ENCODE data around the gene ANKRD11. TPM values are rescaled to one million over a fixed set of nuclear protein-coding genes. Genes with fewer than 3 reads are reported as not detected.
A peak's percentile ranks its signal among the peaks of the same experiment; 100 is the strongest.
"Not testable (repeated sequence)": the region's sequence is repeated elsewhere in the genome, so short reads cannot be mapped to it uniquely, and the experiment has no call there.

Gene ANKRD11
- total RNA-seq, 1 experiment from 2014 or later: 47.1 TPM

- DNase-seq (ENCODE audit: low read depth): no peak
Observed at GRCh38 chr16:89331371-89332109, 158.8 kb downstream of the ANKRD11 start.

GRCh38 chr16:89330177-89330856 is 160.0 kb downstream of the ANKRD11 start:
- peak; percentile 89 for DNase-seq (ENCODE audit: low read depth)

- DNase-seq (ENCODE audit: low read depth): not testable (repeated sequence)
Observed at GRCh38 chr16:89329830-89330176, 160.6 kb downstream of the ANKRD11 start.

- DNase-seq (ENCODE audit: low read depth): not testable (repeated sequence)
Observed at GRCh38 chr16:89328412-89329400, 161.7 kb downstream of the ANKRD11 start.

GRCh38 chr16:89326721-89327120 is 163.6 kb downstream of the ANKRD11 start:
- DNase-seq (ENCODE audit: low read depth): no peak

DNA sequence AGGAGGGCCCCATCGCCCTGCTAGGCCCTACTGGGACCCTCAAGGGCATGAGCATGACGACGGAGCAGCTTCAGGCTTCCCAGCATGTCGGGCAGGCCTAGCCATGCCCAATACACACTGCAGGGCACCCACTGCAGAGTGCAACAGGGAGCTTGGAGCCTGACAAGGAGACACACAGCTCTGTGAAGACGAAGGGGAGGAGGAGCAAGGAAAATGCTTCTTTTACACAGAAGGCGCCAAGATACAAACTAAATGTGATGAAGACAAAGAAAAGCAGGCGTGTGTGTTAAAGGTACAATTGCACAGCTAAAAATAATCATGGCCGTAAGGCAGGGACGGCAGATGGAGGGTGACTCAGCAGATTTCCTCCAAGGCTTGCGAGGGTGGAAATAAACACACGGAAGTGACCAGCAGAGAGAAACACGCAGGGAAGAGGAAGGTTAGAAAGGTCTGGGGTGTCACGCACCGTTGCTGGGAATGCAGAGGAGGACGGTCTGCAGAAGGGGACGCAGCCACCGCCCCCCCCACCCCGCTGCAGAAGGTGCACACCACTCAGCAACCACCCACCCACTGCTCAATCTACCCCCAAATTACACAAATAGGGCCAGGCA is 164.4 kb downstream of the ANKRD11 start:
- DNase-seq (ENCODE audit: low read depth): peak; percentile 83

DNA sequence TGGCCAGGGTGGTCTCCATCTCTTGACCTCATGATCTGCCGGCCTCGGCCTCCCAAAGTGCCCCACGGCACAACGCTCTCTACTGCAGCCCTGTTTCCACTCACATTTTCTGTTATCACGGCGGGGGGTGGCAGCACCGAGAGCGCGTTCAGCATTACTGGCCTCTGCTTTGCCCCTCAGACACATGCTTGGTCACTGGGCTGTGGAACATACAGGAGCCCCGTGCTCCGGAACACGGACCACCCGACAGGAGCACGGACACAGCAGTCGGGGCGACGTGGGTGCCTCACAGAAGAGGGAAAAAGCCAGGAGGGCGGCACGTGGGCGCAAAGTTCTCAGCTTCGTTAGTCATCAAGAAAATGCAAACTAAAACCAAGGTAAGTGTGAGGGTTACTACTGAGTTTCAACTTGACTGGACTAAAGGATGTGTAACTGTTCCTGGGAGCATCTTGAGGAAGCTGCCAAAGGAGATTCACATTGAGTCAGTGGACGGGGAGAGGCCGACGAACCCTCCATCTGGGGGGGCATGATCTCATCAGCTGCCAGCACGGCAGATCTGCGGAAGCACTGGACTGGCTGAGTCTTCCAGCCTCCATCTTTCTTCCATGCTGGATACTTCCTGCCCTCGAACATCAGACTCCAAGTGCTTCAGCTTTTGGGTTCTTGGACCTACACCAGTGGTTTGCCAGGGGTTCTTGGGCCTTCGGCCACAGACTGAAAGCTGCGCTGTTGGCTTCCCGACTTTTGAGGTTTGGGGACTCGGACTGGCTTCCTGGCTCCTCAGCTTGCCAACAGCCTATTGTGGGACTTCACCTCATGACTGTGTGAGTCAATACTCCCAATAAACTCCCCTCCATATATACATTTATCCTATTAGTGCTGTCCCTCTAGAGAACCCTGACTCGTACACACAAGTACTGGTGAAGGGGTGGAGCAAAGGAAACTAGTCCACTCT is 166.0 kb downstream of the ANKRD11 start:
- peak; percentile 95 for DNase-seq (ENCODE audit: low read depth)

DNA sequence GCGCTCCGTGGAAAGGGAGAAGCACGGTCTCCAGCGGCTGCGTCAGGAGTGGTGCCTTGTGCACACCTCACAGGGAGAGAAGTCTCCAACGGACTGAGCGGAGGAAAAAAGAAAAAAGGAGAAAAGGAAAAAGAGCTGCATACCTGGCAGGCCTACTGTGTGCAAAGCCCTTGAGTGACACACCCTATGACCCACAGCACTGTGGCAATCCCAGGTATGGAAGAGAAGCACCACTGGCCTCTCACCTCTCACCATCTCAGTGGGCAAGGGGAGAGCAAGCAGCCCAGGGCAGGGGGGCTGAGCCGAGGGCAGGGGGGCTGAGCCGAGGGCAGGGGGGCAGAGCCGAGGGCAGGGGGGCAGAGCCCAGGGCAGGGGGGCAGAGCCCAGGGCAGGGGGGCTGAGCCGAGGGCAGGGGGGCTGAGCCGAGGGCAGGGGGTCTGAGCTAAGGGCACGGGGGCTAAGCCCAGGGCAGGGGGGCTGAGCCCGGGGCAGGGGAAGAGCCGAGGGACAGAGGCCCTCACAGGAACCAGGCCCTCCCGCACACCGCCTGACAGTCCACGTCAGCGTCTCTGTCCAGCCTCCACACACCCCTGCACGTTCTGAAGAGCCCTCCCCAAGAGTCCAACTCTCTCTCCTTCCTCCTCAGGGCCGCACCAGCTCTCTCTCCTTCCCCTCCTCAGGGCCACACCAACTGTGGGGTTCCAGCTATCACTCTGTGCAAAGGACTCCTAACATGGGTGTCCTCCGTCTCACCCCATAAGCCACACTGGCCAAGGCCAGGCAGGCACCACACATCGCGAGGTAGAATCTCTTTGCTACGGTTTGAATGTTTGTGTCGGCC is 167.0 kb downstream of the ANKRD11 start:
- DNase-seq (ENCODE audit: low read depth): no peak

DNA sequence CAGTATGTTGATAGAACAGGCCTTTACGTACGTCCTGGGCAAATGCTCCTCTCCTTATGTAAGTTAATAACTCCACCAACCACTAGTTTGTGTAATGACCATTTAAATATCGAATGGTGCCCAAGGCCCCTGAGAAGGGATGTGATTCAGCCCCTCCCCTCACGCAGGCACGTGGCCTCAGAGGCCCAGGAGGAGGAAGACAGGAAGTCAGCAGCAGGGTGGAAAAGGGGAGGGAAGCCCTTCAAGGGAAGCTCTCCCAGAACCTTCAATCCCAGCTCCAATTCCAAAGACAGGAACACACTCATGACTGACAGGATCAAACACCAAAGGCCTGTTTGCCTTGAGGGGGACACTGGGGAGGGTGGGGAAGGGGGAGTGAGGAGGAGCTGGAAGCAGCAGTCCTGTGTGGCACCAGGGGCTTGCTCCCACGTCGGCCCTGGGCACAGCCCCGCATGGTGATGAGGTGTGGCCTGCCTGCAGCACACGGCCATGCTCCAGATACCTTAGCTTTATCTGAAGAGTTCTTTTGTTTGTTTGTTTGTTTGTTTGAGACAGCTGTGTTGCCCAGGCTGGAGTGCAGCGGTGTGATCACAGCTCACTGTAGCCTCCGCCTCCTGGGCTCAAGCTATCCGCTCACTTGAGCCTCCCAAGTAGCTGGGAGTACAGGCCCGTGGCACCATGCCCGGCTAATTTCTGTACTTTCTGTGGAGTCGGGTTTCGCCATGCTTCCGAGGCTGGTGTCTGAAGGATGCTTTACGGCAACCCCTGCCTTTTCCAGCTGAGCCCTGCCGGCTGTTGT is 167.8 kb downstream of the ANKRD11 start:
- peak; percentile 78 for DNase-seq (ENCODE audit: low read depth)

- DNase-seq (ENCODE audit: low read depth): peak; percentile 70
Observed at GRCh38 chr16:89320782-89321501, 169.4 kb downstream of the ANKRD11 start.

DNA sequence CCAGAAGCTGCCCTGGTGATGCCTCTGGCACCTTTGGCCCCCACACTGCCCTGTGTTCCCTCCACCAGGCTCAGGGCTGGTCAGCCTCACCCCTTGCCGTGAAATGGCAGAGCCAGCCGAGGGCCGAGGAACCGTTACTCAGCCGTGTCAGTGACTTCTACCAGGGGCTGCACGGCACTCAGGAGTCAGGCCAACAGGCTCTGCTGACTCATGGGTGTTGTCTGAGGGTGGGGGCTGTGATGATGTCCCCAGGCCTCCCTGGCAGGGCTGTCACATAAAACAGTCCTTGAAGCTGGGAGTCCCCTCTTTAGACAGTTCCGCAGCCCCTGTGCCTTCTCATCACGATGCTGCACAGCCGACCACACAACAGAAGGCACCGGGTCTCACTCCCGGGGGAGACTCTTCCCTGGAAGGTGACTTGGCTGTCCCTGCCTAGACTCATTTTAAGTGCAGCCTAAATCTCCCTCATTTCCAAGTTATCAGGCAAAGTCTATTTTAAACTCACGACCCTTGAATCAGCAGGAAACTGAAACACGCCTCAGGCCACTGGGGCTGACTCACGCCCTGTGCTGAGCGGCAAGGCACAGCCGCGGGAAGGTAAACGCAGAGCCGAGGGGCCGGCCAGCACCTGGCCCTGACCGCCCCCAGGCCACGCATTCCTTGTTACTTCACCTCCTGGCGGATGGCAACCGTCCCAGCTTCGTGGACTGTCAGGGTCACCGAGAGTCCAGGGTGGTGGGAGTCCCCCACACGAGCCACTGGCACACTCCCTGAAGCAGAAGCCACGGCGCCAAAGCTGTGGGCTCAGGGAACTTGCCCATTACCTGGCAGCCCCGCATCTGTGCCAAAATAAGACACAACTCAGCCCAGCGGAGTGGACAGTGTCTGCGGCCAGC is 170.2 kb downstream of the ANKRD11 start:
- peak; percentile 97 for DNase-seq (ENCODE audit: low read depth)

GRCh38 chr16:89319631-89319885 is 170.8 kb downstream of the ANKRD11 start:
- no peak for DNase-seq (ENCODE audit: low read depth)

DNA sequence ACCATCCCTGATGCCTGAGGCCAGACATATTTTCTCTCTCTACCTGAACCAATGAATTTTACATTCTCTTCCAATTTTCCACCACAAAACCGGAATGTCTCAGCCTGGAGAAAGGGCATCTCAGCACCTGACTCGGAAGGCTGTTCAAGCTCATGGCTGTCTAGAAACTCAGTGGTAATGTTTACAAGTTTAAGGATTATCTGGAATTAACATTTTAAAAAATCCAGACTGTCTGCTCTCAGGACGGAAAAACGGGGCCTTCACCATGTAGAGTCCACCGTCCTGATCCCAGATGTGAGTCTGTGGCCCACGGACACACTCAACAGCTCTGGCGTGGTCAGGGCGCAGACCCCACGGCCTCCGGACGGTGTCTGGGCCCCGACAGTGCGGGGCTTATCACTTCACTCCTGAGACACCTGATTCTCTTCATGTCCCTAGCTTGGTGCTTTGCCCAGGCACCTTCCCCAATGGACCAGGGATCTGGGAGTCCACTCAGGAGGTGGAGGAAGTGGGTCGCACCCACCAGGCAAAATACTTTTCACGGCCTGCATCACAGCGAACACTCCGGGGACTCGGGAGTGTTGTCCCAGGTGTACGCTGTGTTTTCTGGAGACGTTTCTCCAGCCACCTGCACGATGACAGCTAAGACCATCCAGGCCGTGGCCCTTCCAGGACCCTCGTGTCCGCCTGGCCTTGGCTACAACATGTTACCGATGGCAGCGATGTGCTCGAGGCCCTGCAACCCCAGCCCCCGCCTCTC is 171.3 kb downstream of the ANKRD11 start:
- no peak for DNase-seq (ENCODE audit: low read depth)

- no peak for DNase-seq (ENCODE audit: low read depth)
Observed at GRCh38 chr16:89318430-89318758, 172.0 kb downstream of the ANKRD11 start.

GRCh38 chr16:89317729-89318429 is 172.5 kb downstream of the ANKRD11 start:
- DNase-seq (ENCODE audit: low read depth): no peak

DNA sequence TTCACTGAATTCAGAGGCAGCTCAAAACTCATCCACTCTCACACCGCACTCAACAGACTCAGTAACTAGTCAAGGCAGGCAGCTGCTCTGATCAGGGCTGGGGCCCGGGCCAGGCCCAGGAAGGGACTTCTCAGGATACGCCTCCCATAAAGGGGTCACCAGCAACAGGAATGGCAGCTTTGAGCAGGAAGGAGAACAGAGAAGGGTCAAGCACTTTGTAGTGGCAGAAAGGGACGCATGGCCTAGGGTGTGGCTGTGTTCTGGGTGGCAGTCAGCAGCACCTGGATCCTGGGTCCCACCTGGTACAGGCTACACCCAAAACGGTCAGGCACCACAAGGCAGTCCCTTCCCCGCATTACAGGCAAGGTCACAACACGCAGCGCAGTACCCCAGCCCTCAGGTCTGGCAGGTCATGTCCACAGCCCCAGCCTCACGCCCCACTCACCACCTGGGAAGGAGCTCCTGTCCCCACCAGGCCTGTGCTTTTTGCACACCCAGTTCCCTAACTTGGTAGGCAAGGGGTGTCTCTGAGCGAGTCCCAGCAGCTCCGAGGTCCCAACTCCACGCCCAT is 173.2 kb downstream of the ANKRD11 start:
- DNase-seq (ENCODE audit: low read depth): no peak
